Naive B cell (primary cell): ENCODE measurements around the gene TAS2R13. TPM values are rescaled to one million over a fixed set of nuclear protein-coding genes. Genes with fewer than 3 reads are reported as not detected.

ENCODE experiments used
- ATAC-seq, 2 donors: fragments of 150-1000 bp; cut with Tn5 transposase; 2 replicates each; pipeline ENCODE4 v1.10.0; 2021; ENCODE audit warnings: low read depth in 2 of 2, mild to moderate bottlenecking in 2 of 2, moderate library complexity in 2 of 2
- DNase-seq: peaks from one replicate; pipeline ENCODE4 v3.0.0; 2022
- H3K27ac Mint-ChIP-seq, 6 donors: one replicate each; pipeline ENCODE4 v1.8.0; 2020 to 2022; ENCODE audit warnings: mild to moderate bottlenecking in 6 of 6, mixed read lengths in 6 of 6, moderate library complexity in 5 of 6, inconsistent platforms in 2 of 6
- H3K27me3 Mint-ChIP-seq, 3 donors: one replicate each; pipeline ENCODE4 v1.8.0; 2021 to 2022; ENCODE audit warnings: mixed read lengths in 3 of 3, mild to moderate bottlenecking in 1 of 3
- H3K36me3 Mint-ChIP-seq, 2 donors: one replicate each; pipeline ENCODE4 v1.8.0; 2020 to 2022; ENCODE audit warnings: mixed read lengths in 2 of 2, inconsistent platforms in 1 of 2, mild to moderate bottlenecking in 1 of 2
- H3K4me1 Mint-ChIP-seq, 3 donors: one replicate each; pipeline ENCODE4 v1.8.0; 2020 to 2022; ENCODE audit warnings: mixed read lengths in 3 of 3, inconsistent platforms in 1 of 3, mild to moderate bottlenecking in 1 of 3, moderate library complexity in 1 of 3
- H3K4me3 Mint-ChIP-seq, 8 donors: one replicate each; pipeline ENCODE4 v1.8.0; 2020 to 2022; ENCODE audit warnings: mild to moderate bottlenecking in 8 of 8, mixed read lengths in 8 of 8, moderate library complexity in 8 of 8, inconsistent platforms in 2 of 8
- H3K9me3 Mint-ChIP-seq, 7 donors: one replicate each; pipeline ENCODE4 v1.8.0; 2020 to 2022; ENCODE audit warnings: mixed read lengths in 7 of 7, mild to moderate bottlenecking in 5 of 7, inconsistent platforms in 2 of 7, moderate library complexity in 1 of 7
- polyA plus RNA-seq, 6 donors: library from polyadenylated mRNA; unstranded; fragments of 300-500 nt; fragmentation: Illumina TruSeq; gene quantifications; one replicate each; pipeline ENCODE4 v1.2.3, GENCODE V29; 2021; ENCODE audit warnings: low read depth in 6 of 6

TAS2R13 gene, protein sequence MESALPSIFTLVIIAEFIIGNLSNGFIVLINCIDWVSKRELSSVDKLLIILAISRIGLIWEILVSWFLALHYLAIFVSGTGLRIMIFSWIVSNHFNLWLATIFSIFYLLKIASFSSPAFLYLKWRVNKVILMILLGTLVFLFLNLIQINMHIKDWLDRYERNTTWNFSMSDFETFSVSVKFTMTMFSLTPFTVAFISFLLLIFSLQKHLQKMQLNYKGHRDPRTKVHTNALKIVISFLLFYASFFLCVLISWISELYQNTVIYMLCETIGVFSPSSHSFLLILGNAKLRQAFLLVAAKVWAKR
- not detected for polyA plus RNA-seq

DNA sequence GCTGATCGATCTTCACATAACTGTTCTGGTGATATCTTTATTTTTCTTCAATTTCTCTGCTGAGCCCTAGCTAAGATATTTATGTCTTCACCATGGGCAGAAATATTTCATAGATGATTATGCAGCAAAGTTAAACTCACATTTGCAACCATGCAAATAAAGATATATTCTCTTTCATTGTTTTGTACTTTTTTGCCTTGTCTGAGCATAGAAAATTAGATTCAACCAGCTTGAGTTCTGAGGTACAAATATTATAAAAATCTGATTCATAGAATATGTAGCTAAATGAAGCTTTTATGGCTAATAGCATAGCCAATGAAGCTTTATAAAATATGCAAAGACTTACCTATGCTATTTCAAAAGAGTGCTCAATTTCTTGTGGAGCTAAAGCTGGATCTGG lies at the start of gene TAS2R13:
TAS2R13 (minus strand) TSS at position 101 of the 400 bp plus-strand sequence. CDS start 264 bp downstream, outside the sequence.
- no peaks in the 10 kb centered on the region for H3K4me1 Mint-ChIP-seq
- peaks cover 8 to 25% of the 10 kb centered on the region in 2 donors for H3K36me3 Mint-ChIP-seq
- peaks cover 0 to 28% (median 12%) of the 10 kb centered on the region in 7 donors for H3K9me3 Mint-ChIP-seq
- H3K27ac Mint-ChIP-seq: no peak within 1 kb of the TSS
- no peak within 1 kb of the TSS for H3K4me3 Mint-ChIP-seq
- no peak for ATAC-seq
- DNase-seq: no peak
- no peaks in the 10 kb centered on the region for H3K27me3 Mint-ChIP-seq

DNA sequence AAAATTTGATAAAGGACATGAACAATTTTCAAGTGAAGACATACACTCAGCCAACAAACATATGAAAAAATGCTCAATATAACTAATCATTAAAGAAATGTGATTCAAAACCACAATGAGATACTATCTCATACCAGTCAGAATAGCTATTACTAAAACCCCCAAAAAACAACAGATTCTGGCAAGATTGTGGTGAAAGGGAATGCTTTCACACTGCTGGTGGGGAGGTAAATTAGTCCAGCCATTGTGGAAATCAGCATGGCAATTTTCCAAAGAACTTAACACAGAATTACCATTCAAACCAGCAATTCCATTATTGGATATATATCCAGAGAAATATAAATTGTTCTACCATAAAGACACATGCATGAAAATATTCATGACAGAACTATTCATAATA lies 48.4 kb upstream of the TAS2R13 start:
- H3K27ac Mint-ChIP-seq: no peak overlapping the region
- H3K27me3 Mint-ChIP-seq: no peaks in the 10 kb centered on the region
- H3K9me3 Mint-ChIP-seq: peaks cover 5 to 21% (median 15%) of the 10 kb centered on the region in 7 donors
- DNase-seq: no peak
- no peak overlapping the region for H3K4me3 Mint-ChIP-seq
- no peak for ATAC-seq
- peaks cover 15 to 25% (median 15%) of the 10 kb centered on the region in 3 donors for H3K4me1 Mint-ChIP-seq
- H3K36me3 Mint-ChIP-seq: peaks cover 25 to 47% of the 10 kb centered on the region in 2 donors

DNA sequence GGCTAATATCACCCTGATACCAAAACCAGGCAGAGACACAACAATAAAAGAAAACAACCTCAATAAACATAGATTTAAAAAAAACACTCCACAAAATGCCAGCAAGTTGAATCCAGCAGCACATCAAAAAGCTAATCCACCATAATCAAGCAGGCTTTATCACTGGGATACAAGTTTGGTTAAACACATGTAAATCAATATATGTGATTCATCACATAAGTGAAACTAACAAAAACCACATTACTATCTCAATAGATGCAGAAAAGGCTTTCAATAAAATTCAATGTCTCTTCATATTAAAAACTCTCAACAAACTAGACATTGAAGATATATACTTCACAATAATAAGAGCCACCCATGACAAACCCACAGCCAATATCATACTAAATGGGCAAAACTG lies 46.7 kb upstream of the TAS2R13 start:
- Mint-ChIP-seq H3K27me3 (no peaks in the 10 kb centered on the region), H3K36me3 (peaks cover 28 to 47% of the 10 kb centered on the region in 2 donors), H3K9me3 (peaks cover 5 to 23% (median 15%) of the 10 kb centered on the region in 7 donors), H3K4me3 (no peak overlapping the region), H3K27ac (no peak overlapping the region), H3K4me1 (peaks cover 6 to 14% (median 7%) of the 10 kb centered on the region in 3 donors)
- DNase-seq (no peak), ATAC-seq (no peak)

DNA sequence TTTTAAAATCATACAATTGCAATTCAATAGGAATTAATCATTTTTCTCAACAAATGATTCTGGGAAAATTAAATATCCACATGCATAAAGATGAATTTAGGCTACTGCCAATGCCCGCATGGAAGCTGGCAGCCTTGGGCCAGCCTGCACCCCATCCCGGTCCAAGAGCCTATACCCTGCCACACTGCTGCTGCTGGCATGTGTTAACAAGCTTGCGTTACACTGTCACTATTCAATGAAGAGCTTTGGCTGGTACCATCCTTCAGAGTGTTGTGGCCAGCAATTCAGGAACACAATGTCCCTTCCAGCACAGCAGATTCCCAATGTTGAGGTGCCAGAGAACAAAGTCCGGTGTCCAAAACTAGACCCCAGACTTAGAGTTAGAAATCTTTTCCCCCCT lies 43.3 kb upstream of the TAS2R13 start:
- Mint-ChIP-seq H3K4me3 (peak overlapping the region in 1 of 8 donors; percentile 17), H3K36me3 (peaks cover 28 to 53% of the 10 kb centered on the region in 2 donors), H3K9me3 (peaks cover 7 to 42% (median 25%) of the 10 kb centered on the region in 7 donors), H3K4me1 (peaks cover 1 to 10% (median 3%) of the 10 kb centered on the region in 3 donors), H3K27ac (peak overlapping the region in 1 of 6 donors; percentile 16), H3K27me3 (no peaks in the 10 kb centered on the region)
- DNase-seq (no peak), ATAC-seq (no peak)

DNA sequence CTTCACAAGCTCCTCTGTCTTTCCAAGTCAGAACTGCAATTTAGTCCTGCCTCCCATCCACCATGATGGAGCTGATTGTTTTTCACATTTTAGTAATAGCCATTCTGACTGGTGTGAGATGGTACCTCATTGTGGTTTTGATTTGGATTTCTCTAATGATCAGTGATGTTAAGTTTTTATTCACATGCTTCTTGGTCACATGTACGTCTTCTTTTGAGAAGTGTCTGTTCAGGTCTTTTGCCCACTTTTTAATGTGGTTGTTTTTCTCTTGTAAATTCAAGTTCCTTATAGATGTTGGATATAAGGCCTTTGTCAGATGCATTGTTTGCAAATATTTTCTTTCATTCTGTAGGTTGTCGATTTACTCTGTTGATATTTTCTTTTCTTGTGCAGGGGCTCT lies 33.8 kb upstream of the TAS2R13 start:
- ATAC-seq (no peak), DNase-seq (no peak)
- Mint-ChIP-seq H3K4me3 (no peak overlapping the region), H3K9me3 (peaks cover 0 to 19% (median 13%) of the 10 kb centered on the region in 7 donors), H3K36me3 (peaks cover 4 to 6% of the 10 kb centered on the region in 2 donors), H3K4me1 (no peaks in the 10 kb centered on the region), H3K27me3 (no peaks in the 10 kb centered on the region), H3K27ac (peak overlapping the region in 2 of 6 donors; percentile 44 to 83)

DNA sequence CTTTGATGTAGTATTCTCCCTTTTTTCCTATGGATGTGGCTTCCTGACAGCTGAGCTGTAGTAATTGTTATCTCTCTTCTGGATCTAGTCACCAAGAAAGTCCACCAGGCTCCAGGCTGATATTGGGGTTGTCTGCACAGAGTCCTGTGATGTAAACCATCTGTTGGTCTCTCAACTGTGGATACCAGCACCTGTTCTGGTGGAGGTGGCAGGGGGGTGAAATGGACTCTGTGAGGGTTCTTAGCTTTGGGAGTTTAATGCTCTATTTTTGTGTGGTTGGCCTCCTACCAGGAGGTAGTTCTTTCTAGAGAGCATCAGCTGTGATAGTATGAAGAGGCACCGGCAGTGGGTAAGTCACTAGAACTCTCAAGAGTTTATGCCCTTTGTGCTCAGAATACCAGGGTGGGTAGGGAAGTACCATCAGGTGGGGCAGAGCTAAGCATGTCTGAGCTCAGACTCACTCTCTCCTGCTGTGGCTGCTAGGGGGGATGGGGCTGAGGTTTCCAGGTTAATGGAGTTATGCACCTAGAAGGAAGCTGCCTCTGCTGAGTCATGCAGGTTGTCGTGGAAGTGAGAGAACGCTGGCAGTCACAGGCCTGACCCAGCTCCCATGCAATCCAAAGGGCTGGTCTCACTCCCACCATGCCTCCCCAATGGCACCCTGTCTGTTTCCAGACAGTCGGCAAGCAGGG lies 32.7 kb upstream of the TAS2R13 start:
- DNase-seq: no peak
- Mint-ChIP-seq H3K4me3 (no peak overlapping the region), H3K9me3 (peaks cover 0 to 11% (median 7%) of the 10 kb centered on the region in 7 donors), H3K36me3 (peaks cover 0 to 4% of the 10 kb centered on the region in 2 donors), H3K27me3 (no peaks in the 10 kb centered on the region), H3K27ac (peak overlapping the region in 1 of 6 donors; percentile 60), H3K4me1 (no peaks in the 10 kb centered on the region)
- ATAC-seq: no peak

DNA sequence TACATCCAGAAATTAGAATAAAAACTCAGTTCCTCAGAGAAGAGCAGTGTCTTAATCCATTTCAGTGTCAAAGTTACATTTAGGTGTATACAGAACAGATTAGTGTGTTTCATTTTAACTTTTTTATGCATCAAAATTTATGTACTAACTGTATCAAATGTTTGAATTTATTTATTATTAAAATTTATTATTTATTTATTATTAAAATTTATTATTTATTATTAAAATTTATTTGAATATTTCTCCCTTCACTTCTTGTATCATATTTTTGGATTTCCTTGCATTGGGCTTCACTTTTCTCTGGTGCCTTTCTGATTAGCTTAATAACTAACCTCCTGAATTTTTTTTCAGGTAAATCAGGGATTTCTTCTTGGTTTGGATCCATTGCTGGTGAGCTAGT lies 32.0 kb upstream of the TAS2R13 start:
- Mint-ChIP-seq H3K9me3 (peaks cover 0 to 6% (median under 1%) of the 10 kb centered on the region in 7 donors), H3K27ac (no peak overlapping the region), H3K4me1 (no peaks in the 10 kb centered on the region), H3K4me3 (no peak overlapping the region), H3K27me3 (no peaks in the 10 kb centered on the region), H3K36me3 (peaks cover 0 to 4% of the 10 kb centered on the region in 2 donors)
- DNase-seq: no peak
- ATAC-seq: no peak

DNA sequence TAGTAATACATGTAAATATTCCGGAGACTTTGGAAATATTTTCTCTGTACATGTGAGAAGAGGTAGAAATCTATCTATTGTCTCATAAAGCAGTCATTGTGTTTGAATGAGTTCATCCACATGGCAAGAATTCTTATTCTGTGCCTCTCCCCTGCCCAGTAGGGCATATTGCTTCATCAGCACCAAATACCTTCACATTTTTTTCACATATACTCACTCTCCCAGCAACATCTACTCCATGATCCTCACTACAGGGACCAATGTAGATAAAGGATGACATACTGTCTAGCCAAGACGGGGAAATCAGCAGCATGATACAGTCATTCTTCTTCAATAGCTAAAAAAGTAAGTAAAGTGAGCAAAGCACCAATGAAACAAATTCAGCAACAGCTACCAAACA lies 31.0 kb upstream of the TAS2R13 start:
- H3K4me3 Mint-ChIP-seq: no peak overlapping the region
- no peak for ATAC-seq
- H3K36me3 Mint-ChIP-seq: peaks cover 0 to 4% of the 10 kb centered on the region in 2 donors
- H3K27me3 Mint-ChIP-seq: no peaks in the 10 kb centered on the region
- no peak for DNase-seq
- H3K27ac Mint-ChIP-seq: peak overlapping the region in 1 of 6 donors; percentile 73
- H3K9me3 Mint-ChIP-seq: peaks cover 0 to 5% (median 0%) of the 10 kb centered on the region in 7 donors
- H3K4me1 Mint-ChIP-seq: no peaks in the 10 kb centered on the region

DNA sequence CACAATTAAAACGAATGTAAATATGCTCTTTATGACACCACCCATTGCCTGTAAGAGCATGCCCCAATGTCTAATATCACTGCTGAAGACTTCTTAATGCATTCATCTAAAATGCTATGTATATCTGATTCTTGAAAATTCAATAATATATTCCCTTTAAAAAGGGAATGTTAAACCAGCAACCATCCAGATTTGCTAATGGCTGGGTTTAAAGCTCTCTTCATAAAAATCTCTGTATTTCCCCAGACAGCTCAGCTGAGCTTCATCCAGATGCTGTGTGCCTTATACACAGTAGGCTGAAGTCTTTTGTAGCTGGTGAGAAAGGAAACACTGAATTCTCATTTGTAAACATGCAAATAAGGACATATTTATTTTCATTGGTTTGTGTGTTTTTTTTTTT lies 29.8 kb upstream of the TAS2R13 start, which contains the start of gene TAS2R14:
TAS2R14 (minus strand) TSS at position 101 of the 400 bp plus-strand sequence; CDS start at position 45, 56 bp downstream.
- H3K27me3 Mint-ChIP-seq: no peaks in the 10 kb centered on the region
- H3K4me1 Mint-ChIP-seq: no peaks in the 10 kb centered on the region
- no peak within 1 kb of the TSS for H3K27ac Mint-ChIP-seq
- H3K4me3 Mint-ChIP-seq: no peak within 1 kb of the TSS
- ATAC-seq (no peak), DNase-seq (no peak)
- no peaks in the 10 kb centered on the region for H3K9me3 Mint-ChIP-seq
- H3K36me3 Mint-ChIP-seq: no peaks in the 10 kb centered on the region

DNA sequence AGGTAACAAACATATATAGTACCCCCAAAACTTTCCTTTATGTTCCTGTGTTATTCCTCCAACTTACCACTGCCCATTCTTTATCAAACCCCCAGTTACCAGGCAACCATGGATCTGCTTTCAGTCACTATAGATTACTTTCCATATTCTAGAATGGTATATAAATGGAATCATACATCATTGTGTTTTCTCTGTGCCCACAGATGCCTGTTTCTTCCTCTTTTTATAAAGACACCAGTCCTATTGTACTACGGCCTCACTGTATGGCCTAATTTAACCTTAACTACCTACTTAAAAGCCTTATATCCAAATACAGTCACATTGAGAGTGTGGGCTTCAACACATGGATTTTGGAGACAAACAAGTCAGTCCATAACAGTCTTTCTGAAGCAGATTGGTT lies 27.1 kb upstream of the TAS2R13 start:
- Mint-ChIP-seq H3K27ac (no peak overlapping the region), H3K9me3 (no peaks in the 10 kb centered on the region), H3K36me3 (peaks cover 0 to 6% of the 10 kb centered on the region in 2 donors), H3K4me1 (no peaks in the 10 kb centered on the region), H3K4me3 (no peak overlapping the region), H3K27me3 (no peaks in the 10 kb centered on the region)
- DNase-seq (no peak), ATAC-seq (no peak)

DNA sequence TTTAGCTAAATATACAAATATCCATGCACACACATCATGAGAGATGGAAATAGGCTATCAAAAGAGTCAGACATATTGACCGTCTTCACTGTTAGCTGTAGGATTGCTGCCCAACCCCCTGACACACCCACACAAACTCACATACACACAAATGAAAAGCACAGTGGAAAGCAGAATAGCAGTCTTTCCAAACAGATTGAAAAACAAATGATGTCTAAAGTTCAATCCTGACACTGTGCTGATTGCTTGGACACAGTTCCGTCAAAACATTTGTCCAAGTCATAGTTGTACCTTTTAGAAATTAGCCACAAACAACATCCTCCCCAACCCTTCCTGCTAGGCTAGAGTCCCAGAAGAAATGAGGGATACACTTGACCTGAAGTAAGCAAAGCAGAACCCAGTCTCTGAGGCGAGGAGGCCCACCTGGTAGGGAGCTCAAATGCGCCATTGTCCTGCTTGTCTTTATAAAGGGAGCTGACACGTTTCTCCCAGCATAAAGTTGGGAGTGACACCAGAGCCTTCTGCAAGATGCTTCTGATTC lies 19.5 kb upstream of the TAS2R13 start, which contains the start of gene PRH2:
PRH2 (plus strand) TSS at position 491 of the 541 bp plus-strand sequence; CDS start at position 529, 38 bp downstream.
- no peak within 1 kb of the TSS for H3K27ac Mint-ChIP-seq
- no peaks in the 10 kb centered on the region for H3K27me3 Mint-ChIP-seq
- DNase-seq (no peak), ATAC-seq (no peak)
- H3K4me1 Mint-ChIP-seq: no peaks in the 10 kb centered on the region
- peaks cover 0 to 5% (median 0%) of the 10 kb centered on the region in 7 donors for H3K9me3 Mint-ChIP-seq
- H3K4me3 Mint-ChIP-seq: no peak within 1 kb of the TSS
- H3K36me3 Mint-ChIP-seq: peaks cover 6 to 14% of the 10 kb centered on the region in 2 donors

DNA sequence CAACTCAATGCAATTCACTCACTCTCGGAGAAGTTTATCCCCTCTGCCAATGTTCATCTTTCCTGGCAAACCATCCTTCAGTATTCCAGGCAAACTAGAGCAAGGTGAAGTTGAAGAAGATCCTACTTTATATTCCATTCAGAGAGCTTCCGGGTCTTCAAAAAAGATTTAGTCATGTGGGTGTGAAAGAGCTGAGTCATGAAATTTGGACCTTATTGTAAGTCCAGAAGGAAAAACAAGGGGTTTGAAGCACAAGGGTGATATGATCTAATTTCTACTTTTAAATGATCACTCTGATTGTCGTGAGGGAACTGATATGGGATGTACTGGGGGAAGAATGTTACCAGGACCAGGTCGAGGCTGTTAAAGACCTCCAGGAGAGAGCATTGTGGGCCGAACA lies 16.9 kb upstream of the TAS2R13 start:
- H3K4me3 Mint-ChIP-seq: no peak overlapping the region
- no peak overlapping the region for H3K27ac Mint-ChIP-seq
- peaks cover 0 to 5% (median 0%) of the 10 kb centered on the region in 7 donors for H3K9me3 Mint-ChIP-seq
- no peaks in the 10 kb centered on the region for H3K4me1 Mint-ChIP-seq
- ATAC-seq: no peak
- DNase-seq: no peak
- no peaks in the 10 kb centered on the region for H3K27me3 Mint-ChIP-seq
- H3K36me3 Mint-ChIP-seq: peaks cover 0 to 14% of the 10 kb centered on the region in 2 donors

DNA sequence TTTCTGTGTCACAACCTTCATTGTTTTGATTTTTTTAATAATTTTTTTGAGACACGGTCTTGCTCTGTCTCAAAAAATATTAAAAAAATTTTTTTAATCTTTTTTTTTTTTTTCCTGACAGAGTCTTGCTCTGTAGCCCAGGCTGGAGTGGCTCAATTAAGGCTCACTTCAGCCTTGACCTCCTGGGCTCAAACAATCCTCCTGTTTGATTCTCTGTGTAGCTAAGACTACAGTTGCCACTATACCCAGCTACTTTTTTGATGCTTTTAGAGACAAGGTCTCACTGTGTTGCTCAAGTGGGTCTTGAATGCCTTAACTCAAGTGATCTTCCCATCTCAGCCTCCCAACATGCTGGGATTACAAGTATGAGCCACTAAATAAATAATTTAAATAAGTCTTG lies 10.4 kb upstream of the TAS2R13 start:
- Mint-ChIP-seq H3K27me3 (no peaks in the 10 kb centered on the region), H3K4me1 (no peaks in the 10 kb centered on the region), H3K36me3 (no peaks in the 10 kb centered on the region), H3K4me3 (no peak overlapping the region), H3K9me3 (no peaks in the 10 kb centered on the region), H3K27ac (no peak overlapping the region)
- DNase-seq (no peak), ATAC-seq (no peak)
